Measurements from ENCODE around the gene TUBG1.

GRCh38 chr17:42623732-42624596, 14.5 kb downstream of the TUBG1 start:
- TF ChIP-seq TAF1 (IDR thresholded peaks at IDR 0.05; ENCODE audit: low read depth) (no peak), RAD21 (IDR thresholded peaks at IDR 0.05; ENCODE audit: low read depth) (no peak), TEAD4 (IDR thresholded peaks at IDR 0.05) (peak; percentile 73; the same call in 1 of the 2 replicates), CREB1 (IDR thresholded peaks at IDR 0.05; ENCODE audit: low read depth) (no peak), YY1 (IDR thresholded peaks at IDR 0.05; ENCODE audit: low read depth) (no peak), REST (IDR thresholded peaks at IDR 0.05; ENCODE audit: low read depth) (no peak), CEBPB (IDR thresholded peaks at IDR 0.05) (no peak), MAX (IDR thresholded peaks at IDR 0.05) (0 out of 2 replicates have a peak, but pooled peaks have one; percentile 45), EP300 (IDR thresholded peaks at IDR 0.05; ENCODE audit: borderline replicate concordance) (peak; percentile 85), ZBTB7A (IDR thresholded peaks at IDR 0.05; ENCODE audit: low read depth) (no peak), NFIC (IDR thresholded peaks at IDR 0.05) (peak; percentile 89), FOXM1 (IDR thresholded peaks at IDR 0.05; ENCODE audit: borderline replicate concordance, low read depth) (peak; percentile 63; the same call in 1 of the 2 replicates), USF1 (IDR thresholded peaks at IDR 0.05) (0 out of 2 replicates have a peak, but pooled peaks have one; percentile 15), TCF12 (IDR thresholded peaks at IDR 0.05; ENCODE audit: low read depth) (peak; percentile 84)

Data from Ishikawa (cell line).